SJSA1 (cell line): ENCODE data around the gene POSTN. TPM values are rescaled to one million over a fixed set of nuclear protein-coding genes. Genes with fewer than 3 reads are reported as not detected.
"Not testable (repeated sequence)": the region's sequence is repeated elsewhere in the genome, so short reads cannot be mapped to it uniquely, and the experiment has no call there.

Source experiments
- DNase-seq, 2 experiments: peaks; one replicate each; pipeline ENCODE4 v3.0.0-alpha.2; 2015 to 2020; ENCODE audit warnings: low spot score in 2 of 2, low read depth in 1 of 2
- H3K27ac ChIP-seq: fragments of 250-450 bp; sonication (Bioruptor Pico); 2 replicates; pipeline ENCODE4 v1.5.1; 2020; ENCODE audit warnings: mild to moderate bottlenecking, moderate library complexity
- H3K27me3 ChIP-seq: fragments of 250-450 bp; sonication (Bioruptor Pico); replicated peaks from 2 replicates; pipeline ENCODE4 v1.5.1; 2020; ENCODE audit warnings: mild to moderate bottlenecking, moderate library complexity
- H3K36me3 ChIP-seq: fragments of 250-450 bp; sonication (Bioruptor Pico); 2 replicates; pipeline ENCODE4 v1.5.1; 2020; ENCODE audit warnings: mild to moderate bottlenecking
- H3K4me1 ChIP-seq: fragments of 250-450 bp; sonication (Bioruptor Pico); replicated peaks from 2 replicates; pipeline ENCODE4 v1.6.1; 2021; ENCODE audit warnings: mild to moderate bottlenecking
- H3K4me3 ChIP-seq: fragments of 250-450 bp; sonication (Bioruptor Pico); 2 replicates; pipeline ENCODE4 v1.5.1; 2020; ENCODE audit warnings: mild to moderate bottlenecking
- H3K9me3 ChIP-seq: fragments of 250-450 bp; sonication (Bioruptor Pico); replicated peaks from 2 replicates; pipeline ENCODE4 v1.5.1; 2020; ENCODE audit warnings: mild to moderate bottlenecking
- total RNA-seq: library from RNA; depleted of rRNA; stranded (reverse); fragments of >200 nt; shearing (Covaris generic); gene quantifications from 2 replicates; pipeline ENCODE4 v1.2.3, GENCODE V29; 2014

Gene POSTN
- total RNA-seq, 1 experiment from 2014 or later, result not detected

- DNase-seq, result no peak
- Histone ChIP-seq H3K4me1 (no peaks in the 10 kb centered on the region), H3K9me3 (no peaks in the 10 kb centered on the region), H3K27ac (no peak overlapping the region), H3K36me3 (no peaks in the 10 kb centered on the region), H3K27me3 (no peaks in the 10 kb centered on the region), H3K4me3 (no peak overlapping the region)
Measured at GRCh38 chr13:37576601-37577000, 22.0 kb downstream of the POSTN start.

GRCh38 chr13:37565425-37565824 lies 33.1 kb downstream of the POSTN start:
- Histone ChIP-seq H3K4me3 (no peak overlapping the region), H3K27ac (no peak overlapping the region), H3K9me3 (no peaks in the 10 kb centered on the region), H3K27me3 (no peaks in the 10 kb centered on the region), H3K36me3 (no peaks in the 10 kb centered on the region), H3K4me1 (no peaks in the 10 kb centered on the region)
- DNase-seq, result no peak

- Histone ChIP-seq H3K4me1 (no peaks in the 10 kb centered on the region), H3K27me3 (no peaks in the 10 kb centered on the region), H3K36me3 (no peaks in the 10 kb centered on the region), H3K9me3 (no peaks in the 10 kb centered on the region), H3K27ac (no peak overlapping the region), H3K4me3 (no peak overlapping the region)
- DNase-seq, result no peak
Measured at GRCh38 chr13:37561031-37561430, 37.5 kb downstream of the POSTN start.

GRCh38 chr13:37560526-37560925 lies 38.0 kb downstream of the POSTN start:
- no peak for DNase-seq
- no peaks in the 10 kb centered on the region for H3K9me3 ChIP-seq
- H3K36me3 ChIP-seq, result no peaks in the 10 kb centered on the region
- H3K27me3 ChIP-seq, result no peaks in the 10 kb centered on the region
- H3K27ac ChIP-seq, result no peak overlapping the region
- H3K4me1 ChIP-seq, result no peaks in the 10 kb centered on the region
- H3K4me3 ChIP-seq, result no peak overlapping the region

GRCh38 chr13:37558766-37559165 lies 39.8 kb downstream of the POSTN start:
- not testable (repeated sequence) for H3K36me3 ChIP-seq, DNase-seq, H3K4me1 ChIP-seq, H3K9me3 ChIP-seq, H3K4me3 ChIP-seq, H3K27me3 ChIP-seq, H3K27ac ChIP-seq

GRCh38 chr13:37546087-37546486 lies 52.5 kb downstream of the POSTN start:
- no peak overlapping the region for H3K4me3 ChIP-seq
- no peaks in the 10 kb centered on the region for H3K9me3 ChIP-seq
- DNase-seq, result no peak
- no peaks in the 10 kb centered on the region for H3K27me3 ChIP-seq
- H3K36me3 ChIP-seq, result no peaks in the 10 kb centered on the region
- no peak overlapping the region for H3K27ac ChIP-seq
- H3K4me1 ChIP-seq, result no peaks in the 10 kb centered on the region

GRCh38 chr13:37544995-37545394 lies 53.6 kb downstream of the POSTN start:
- Histone ChIP-seq H3K9me3 (no peaks in the 10 kb centered on the region), H3K27me3 (no peaks in the 10 kb centered on the region), H3K27ac (no peak overlapping the region), H3K4me3 (no peak overlapping the region), H3K36me3 (no peaks in the 10 kb centered on the region), H3K4me1 (peaks cover 3% of the 10 kb centered on the region; the same call in 1 of the 2 replicates)
- DNase-seq, result no peak

GRCh38 chr13:37539976-37540605 lies 58.5 kb downstream of the POSTN start:
- Histone ChIP-seq H3K27me3 (no peaks in the 10 kb centered on the region), H3K4me1 (peaks cover 6% of the 10 kb centered on the region; the same call in 1 of the 2 replicates), H3K4me3 (no peak overlapping the region), H3K9me3 (no peaks in the 10 kb centered on the region), H3K36me3 (no peaks in the 10 kb centered on the region), H3K27ac (no peak overlapping the region)
- DNase-seq, result peak in 1 of 2 experiments; percentile 12

- H3K27ac ChIP-seq, result no peak overlapping the region
- no peak for DNase-seq
Measured at GRCh38 chr13:37539170-37539569, 59.4 kb downstream of the POSTN start.

GRCh38 chr13:37535501-37535900 lies 63.1 kb downstream of the POSTN start:
- no peaks in the 10 kb centered on the region for H3K27me3 ChIP-seq
- no peak for DNase-seq
- no peaks in the 10 kb centered on the region; the same call in 1 of the 2 replicates for H3K9me3 ChIP-seq
- no peak overlapping the region for H3K4me3 ChIP-seq
- no peak overlapping the region for H3K27ac ChIP-seq
- H3K36me3 ChIP-seq, result no peaks in the 10 kb centered on the region
- peaks cover 13% of the 10 kb centered on the region for H3K4me1 ChIP-seq

More at GRCh38 chr13:37539170-37539569, 59.4 kb downstream of the POSTN start:
- no peaks in the 10 kb centered on the region for H3K27me3 ChIP-seq
- peaks cover 12% of the 10 kb centered on the region for H3K4me1 ChIP-seq
- H3K36me3 ChIP-seq, result no peaks in the 10 kb centered on the region
- no peaks in the 10 kb centered on the region for H3K9me3 ChIP-seq
- H3K4me3 ChIP-seq, result no peak overlapping the region

- no peak for DNase-seq
- no peak overlapping the region for H3K4me3 ChIP-seq
Measured at GRCh38 chr13:37534676-37535075, 63.9 kb downstream of the POSTN start.

GRCh38 chr13:37534181-37534580 lies 64.4 kb downstream of the POSTN start:
- DNase-seq, result peak in 1 of 2 experiments; percentile 21
- H3K27ac ChIP-seq, result peak overlapping the region; percentile 66
- H3K4me3 ChIP-seq, result no peak overlapping the region
- H3K9me3 ChIP-seq, result no peaks in the 10 kb centered on the region; the same call in 1 of the 2 replicates
- no peaks in the 10 kb centered on the region for H3K27me3 ChIP-seq
- no peaks in the 10 kb centered on the region for H3K36me3 ChIP-seq
- H3K4me1 ChIP-seq, result peaks cover 6% of the 10 kb centered on the region

More at GRCh38 chr13:37534676-37535075, 63.9 kb downstream of the POSTN start:
- Histone ChIP-seq H3K36me3 (no peaks in the 10 kb centered on the region), H3K27ac (peak overlapping the region; percentile 66), H3K4me1 (peaks cover 6% of the 10 kb centered on the region), H3K9me3 (no peaks in the 10 kb centered on the region; the same call in 1 of the 2 replicates), H3K27me3 (no peaks in the 10 kb centered on the region)

GRCh38 chr13:37531049-37531448 lies 67.5 kb downstream of the POSTN start:
- Histone ChIP-seq H3K4me3 (no peak overlapping the region), H3K27me3 (no peaks in the 10 kb centered on the region), H3K9me3 (no peaks in the 10 kb centered on the region; the same call in 1 of the 2 replicates), H3K27ac (no peak overlapping the region), H3K4me1 (peaks cover 6% of the 10 kb centered on the region), H3K36me3 (no peaks in the 10 kb centered on the region)
- no peak for DNase-seq

GRCh38 chr13:37529751-37530385 lies 68.7 kb downstream of the POSTN start:
- peaks cover 6% of the 10 kb centered on the region for H3K4me1 ChIP-seq
- no peaks in the 10 kb centered on the region; the same call in 1 of the 2 replicates for H3K9me3 ChIP-seq
- H3K27me3 ChIP-seq, result no peaks in the 10 kb centered on the region
- H3K36me3 ChIP-seq, result no peaks in the 10 kb centered on the region
- H3K27ac ChIP-seq, result no peak overlapping the region
- DNase-seq, result no peak
- no peak overlapping the region for H3K4me3 ChIP-seq
